HepG2 (cell line): ENCODE results near the gene NOS1AP. TPM values are rescaled to one million over a fixed set of nuclear protein-coding genes. Genes with fewer than 3 reads are reported as not detected.

Source experiments
- ATAC-seq: fragments of 200-7000 bp; cut with Tn5 transposase; 3 replicates; pipeline ENCODE4 v1.9.1; 2020; ENCODE audit warnings: mild to moderate bottlenecking, moderate library complexity
- BruUV-seq: library from RNA; stranded (reverse); fragments of 400-500 nt; replicated peaks from 2 replicates; lab custom pipeline; 2021; lab: Mats Ljungman, UMichigan
- CTCF ChIA-PET: fragments of 300-600 bp; formaldehyde crosslinking; extraction: SDS; loops from one replicate; lab custom pipeline; 2021; ENCODE audit warnings: low total read pairs, inconsistent platforms, low intra/inter-chr PET ratio; lab: Yijun Ruan, JAX
- POLR2A ChIA-PET: fragments of 350-600 bp; sonication (Branson Sonifier 250); formaldehyde crosslinking; loops from one replicate; lab custom pipeline; 2020; ENCODE audit warnings: antibody characterized with exemption, inconsistent platforms; lab: Yijun Ruan, JAX
- DNase-seq: peaks from one replicate; pipeline ENCODE4 v3.0.0-alpha.2; 2015; ENCODE audit warnings: low spot score
- FAIRE-seq: peaks from 3 replicates; lab custom pipeline; 2011; peaks lifted over from hg19 to GRCh38; lab: Jason Lieb, UNC
- H2AFZ ChIP-seq: one replicate; pipeline ENCODE4 v1.6.1; 2011; ENCODE audit warnings: low read length, inconsistent platforms
- H3K27ac ChIP-seq: fragments of 300-600 bp; 3 replicates; pipeline ENCODE4 v1.8.0; 2011; ENCODE audit warnings: mixed run types, mild to moderate bottlenecking, mixed read lengths, low read length, inconsistent platforms; ENCODE audit not compliant: insufficient read depth; ENCODE audit errors: extremely low read length
- H3K27me3 ChIP-seq, 2 experiments: fragments of 200-600 bp in 1 of 2; 2 replicates in 1 of 2; 3 replicates in 1 of 2; pipeline versions ENCODE4 v1.6.0 to v1.8.0; 2011; ENCODE audit warnings: low read length in 2 of 2, mild to moderate bottlenecking in 2 of 2, moderate library complexity in 2 of 2, inconsistent platforms in 1 of 2; ENCODE audit not compliant: insufficient read depth in 2 of 2, control insufficient read depth in 1 of 2
- H3K36me3 ChIP-seq, 2 experiments: fragments of 200-600 bp in 1 of 2; replicated peaks in 1 of 2; 2 replicates in 1 of 2; 3 replicates in 1 of 2; pipeline versions ENCODE4 v1.5.1 to v1.8.0; 2011; ENCODE audit warnings: low read length in 2 of 2, inconsistent platforms in 1 of 2; ENCODE audit not compliant: insufficient read depth in 2 of 2, control insufficient read depth in 1 of 2
- H3K4me1 ChIP-seq: 2 replicates; pipeline ENCODE4 v1.5.1; 2012; ENCODE audit warnings: low read length, inconsistent platforms; ENCODE audit not compliant: insufficient read depth
- H3K4me2 ChIP-seq: 2 replicates; pipeline ENCODE4 v1.6.0; 2011; ENCODE audit warnings: low read depth, low read length, inconsistent platforms
- H3K4me3 ChIP-seq, 3 experiments: fragments of 200-600 bp in 1 of 3; sonication (generic), shearing (Covaris generic) in 1 of 3; replicated peaks in 1 of 3; 2 replicates each; pipeline ENCODE4 v1.5.1; 2011 to 2016; ENCODE audit warnings: low read length in 3 of 3, inconsistent platforms in 2 of 3, low read depth in 2 of 3, mild to moderate bottlenecking in 2 of 3, control low read depth in 1 of 3, mixed read lengths in 1 of 3; ENCODE audit not compliant: insufficient read depth in 1 of 3
- H3K79me2 ChIP-seq: one replicate; pipeline ENCODE4 v1.6.1; 2011; ENCODE audit warnings: low read length, inconsistent platforms; ENCODE audit not compliant: insufficient read depth
- H3K9ac ChIP-seq: 2 replicates; pipeline ENCODE4 v1.6.0; 2011; ENCODE audit warnings: mild to moderate bottlenecking, low read depth, low read length, inconsistent platforms; ENCODE audit not compliant: insufficient read depth
- H3K9me3 ChIP-seq: 2 replicates; pipeline ENCODE4 v1.5.1; 2012; ENCODE audit warnings: mild to moderate bottlenecking, low read length
- H4K20me1 ChIP-seq: 2 replicates; pipeline ENCODE4 v1.6.0; 2011; ENCODE audit warnings: inconsistent platforms, mild to moderate bottlenecking, low read length, moderate library complexity; ENCODE audit not compliant: insufficient read depth
- GPBP1L1 ChIP-seq: sonication (generic); formaldehyde crosslinking; IDR thresholded peaks from 2 replicates; pipeline ENCODE4 v1.5.0; 2020; ENCODE audit warnings: mild to moderate bottlenecking, missing genetic modification reagents
- PATZ1 ChIP-seq: sonication (generic); formaldehyde crosslinking; IDR thresholded peaks from 2 replicates; pipeline ENCODE4 v1.4.0; 2020; ENCODE audit warnings: missing genetic modification reagents
- SP4 ChIP-seq: sonication (generic); formaldehyde crosslinking; IDR thresholded peaks from 2 replicates; pipeline ENCODE4 v1.8.1; 2023; ENCODE audit warnings: mild to moderate bottlenecking, missing genetic modification reagents
- ZBTB20 ChIP-seq: sonication (generic); formaldehyde crosslinking; IDR thresholded peaks from 2 replicates; pipeline ENCODE4 v1.8.1; 2023; ENCODE audit warnings: missing genetic modification reagents, low read depth, mild to moderate bottlenecking, borderline replicate concordance
- ZBTB7A ChIP-seq: sonication (generic); formaldehyde crosslinking; IDR thresholded peaks from 2 replicates; pipeline ENCODE4 v1.8.0; 2022; ENCODE audit warnings: mild to moderate bottlenecking, missing genetic modification reagents
- ZNF792 ChIP-seq: IDR thresholded peaks from 2 replicates; pipeline ENCODE4 v1.6.1; 2016
- ZNF850 ChIP-seq: sonication (generic); formaldehyde crosslinking; conservative IDR thresholded peaks from 2 replicates; pipeline ENCODE4 v1.9.0; 2021; ENCODE audit warnings: mild to moderate bottlenecking, missing genetic modification reagents
- WGBS: methylation state at CpG from one replicate; pipeline ENCODE4 v1.1.6; 2017; ENCODE audit warnings: low lambda C conversion rate; 5-methylcytosine and 5-hydroxymethylcytosine counted together
- in situ Hi-C: cut with HindIII; loops from 2 replicates; pipeline ENCODE4 v1.10.0; 2017; ENCODE audit warnings: low pct_unique_long_range_greater_than_20kb; ENCODE audit not compliant: extremely low pct_ligation_motif_present
- intact Hi-C: fragments of 100-400 bp; cut with micrococcal nuclease; formaldehyde crosslinking; loops from one replicate; pipeline ENCODE4 v1.10.0; 2022; ENCODE audit not compliant: unreplicated experiment
- polyA plus RNA-seq, 8 experiments: library from polyadenylated mRNA; depleted of rRNA in 3 of 8; stranded (reverse) in 7 of 8; unstranded in 1 of 8; fragments of >200 nt; fragmentation: Illumina TruSeq in 4 of 8; extraction: Trizol in 4 of 8; gene quantifications; 2 replicates each; pipeline versions ENCODE4 v1.2.1 to v1.2.3, GENCODE V29; 2011 to 2016; ENCODE audit warnings: low read depth in 4 of 8, missing spikeins in 1 of 8, mixed read lengths in 1 of 8; ENCODE audit not compliant: insufficient read depth in 1 of 8
- total RNA-seq, 5 experiments: library from RNA; depleted of rRNA; stranded (reverse); fragments of >200 nt; fragmentation: Illumina TruSeq; extraction: Trizol; gene quantifications; 2 replicates each; pipeline ENCODE4 v1.2.3, GENCODE V29; 2016; ENCODE audit warnings: low read depth in 1 of 5
- TF ChIP-seq, protein P1 (sequence below): sonication (generic); formaldehyde crosslinking; IDR thresholded peaks from 2 replicates; pipeline ENCODE4 v1.5.0; 2020; ENCODE audit warnings: missing genetic modification reagents

Gene NOS1AP
- total and polyA plus RNA-seq, 2 of the 13 experiments (the other 11 are each of a cell fraction or from before 2014, with no cell fraction given): 2.0 to 3.3 TPM

DNA sequence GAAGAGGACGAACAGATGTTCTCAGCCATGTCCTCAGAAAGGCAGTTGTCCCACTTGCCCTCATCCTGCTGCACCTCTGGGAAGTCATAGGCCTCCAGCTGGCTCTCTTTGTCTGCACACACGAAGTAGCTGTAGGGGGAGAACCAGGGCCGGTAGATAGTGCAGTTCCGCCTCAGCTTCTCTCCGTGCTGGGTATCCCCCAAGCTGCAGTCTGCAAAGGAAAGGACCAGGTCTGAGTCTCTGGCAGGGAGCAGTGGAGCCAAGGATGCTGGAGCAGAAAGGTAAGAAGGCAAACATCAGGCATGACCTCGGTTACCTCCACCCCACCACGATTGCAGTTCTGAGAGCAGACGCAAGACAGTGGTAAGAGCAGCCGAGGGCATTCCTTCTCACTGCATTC lies 304.9 kb downstream of the NOS1AP start:
- H3K4me3 ChIP-seq: no peak overlapping the region
- no peak overlapping the region for H3K27ac ChIP-seq
- BruUV-seq: no TSS peak
- H3K4me1 ChIP-seq: peaks cover 10% of the 10 kb centered on the region
- FAIRE-seq (no peak), DNase-seq (no peak), ATAC-seq (no peak)
- POLR2A ChIA-PET: no interaction called here
- no peaks in the 10 kb centered on the region for H4K20me1 ChIP-seq
- CTCF ChIA-PET: no interaction called here
- no peak overlapping the region for H3K4me2 ChIP-seq
- no peak overlapping the region for H3K9ac ChIP-seq
- in situ Hi-C loops: no loop called here
- H3K36me3 ChIP-seq: peaks cover 1 to 5% of the 10 kb centered on the region in 2 experiments; a peak in 2 of 5 replicates
- H2AFZ ChIP-seq: no peak overlapping the region
- intact Hi-C loops: no loop called here
- no peaks in the 10 kb centered on the region for H3K79me2 ChIP-seq
- no peaks in the 10 kb centered on the region for H3K9me3 ChIP-seq
- WGBS: 100% methylated on average over 1 of the region's 9 CpGs
- TF ChIP-seq ZNF792 (CRISPR knock-in tag) (no peak), SP4 (no peak), ZBTB20 (CRISPR knock-in tag) (no peak), ZNF850 (CRISPR knock-in tag) (no peak), PATZ1 (CRISPR knock-in tag) (no peak), ZBTB7A (no peak), GPBP1L1 (CRISPR knock-in tag) (no peak)
- TF ChIP-seq, protein P1, sequence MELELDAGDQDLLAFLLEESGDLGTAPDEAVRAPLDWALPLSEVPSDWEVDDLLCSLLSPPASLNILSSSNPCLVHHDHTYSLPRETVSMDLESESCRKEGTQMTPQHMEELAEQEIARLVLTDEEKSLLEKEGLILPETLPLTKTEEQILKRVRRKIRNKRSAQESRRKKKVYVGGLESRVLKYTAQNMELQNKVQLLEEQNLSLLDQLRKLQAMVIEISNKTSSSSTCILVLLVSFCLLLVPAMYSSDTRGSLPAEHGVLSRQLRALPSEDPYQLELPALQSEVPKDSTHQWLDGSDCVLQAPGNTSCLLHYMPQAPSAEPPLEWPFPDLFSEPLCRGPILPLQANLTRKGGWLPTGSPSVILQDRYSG (CRISPR knock-in tag): no peak
- no peaks in the 10 kb centered on the region for H3K27me3 ChIP-seq
